A549 treated with AZD9567 at 1 μM for 4 hours (cell line): ENCODE results near the gene PTX4. TPM values are rescaled to one million over a fixed set of nuclear protein-coding genes. Genes with fewer than 3 reads are reported as not detected.

Experiments used
- total RNA-seq: library from RNA; stranded (reverse); fragments of 200-300 nt; extraction: Qiagen RNA extraction; gene quantifications from 5 replicates; pipeline ENCODE4 v1.2.3, GENCODE V29; 2022; ENCODE audit not compliant: insufficient read depth

PTX4 gene, protein sequence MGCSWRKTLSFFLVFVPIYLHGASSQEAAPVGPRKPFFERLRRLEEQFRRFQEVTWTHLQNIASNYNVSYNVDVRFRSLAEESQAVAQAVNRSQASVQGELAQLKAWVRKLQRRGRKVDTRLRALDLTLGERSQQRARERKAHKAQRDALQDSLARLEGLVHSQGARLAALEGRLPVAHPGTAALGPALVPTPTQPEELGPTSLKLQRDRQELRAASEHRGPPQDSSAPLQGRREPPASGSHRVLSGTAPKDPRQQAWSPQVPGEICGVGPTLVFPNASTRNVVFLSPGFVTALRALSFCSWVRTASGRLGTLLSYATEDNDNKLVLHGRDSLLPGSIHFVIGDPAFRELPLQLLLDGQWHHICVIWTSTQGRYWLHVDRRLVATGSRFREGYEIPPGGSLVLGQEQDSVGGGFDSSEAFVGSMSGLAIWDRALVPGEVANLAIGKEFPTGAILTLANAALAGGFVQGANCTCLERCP
- total RNA-seq, result not detected in 5 replicates

DNA sequence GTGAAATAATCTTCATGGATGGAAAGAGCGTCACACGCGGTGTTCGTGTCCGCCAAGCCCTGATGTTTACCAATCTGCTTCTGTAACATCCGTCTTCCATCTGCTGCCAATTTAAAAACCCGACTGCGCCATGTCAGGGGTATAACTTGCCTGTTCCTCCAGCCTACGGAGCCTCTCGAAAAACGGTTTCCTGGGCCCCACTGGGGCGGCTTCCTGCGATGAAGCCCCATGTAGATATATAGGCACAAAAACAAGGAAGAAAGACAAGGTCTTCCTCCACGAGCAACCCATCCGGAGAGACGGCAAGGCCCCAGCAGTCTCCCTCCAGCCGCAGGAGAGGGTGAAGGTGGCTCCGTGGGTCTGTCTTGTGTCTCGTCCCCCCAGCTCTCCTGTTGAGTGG is at the start of gene PTX4:
PTX4 (minus strand) TSS at position 326 of the 400 bp plus-strand sequence; CDS start at position 291, 35 bp downstream.

DNA sequence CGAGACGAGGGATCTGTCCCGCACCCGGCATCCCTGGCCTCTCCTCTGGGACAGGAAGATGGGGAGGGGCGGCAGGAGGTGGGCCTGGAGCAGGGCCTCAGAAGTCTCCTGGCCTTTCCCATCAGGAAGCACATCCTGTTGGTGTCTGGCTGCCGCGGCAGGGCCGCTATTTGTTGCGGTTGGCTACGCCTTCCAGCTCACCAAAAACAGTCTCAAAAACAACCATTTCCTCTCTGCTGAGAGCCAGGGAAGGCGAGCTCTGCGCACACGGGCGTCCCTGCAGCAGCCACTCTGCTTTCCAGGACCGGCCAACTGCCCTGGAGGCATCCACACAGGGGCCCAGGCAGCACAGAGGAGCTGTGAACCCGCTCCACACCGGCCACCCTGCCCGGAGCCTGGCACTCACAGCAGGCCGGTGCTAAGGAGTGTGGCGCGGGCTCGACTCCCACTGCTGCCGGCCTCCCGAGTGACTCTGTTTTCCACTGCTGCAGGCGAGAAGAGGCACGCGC is 44.8 kb upstream of the PTX4 start, which contains the start of gene TMEM204:
TMEM204 (plus strand) TSS at position 224 of the 509 bp plus-strand sequence. CDS start 610 bp downstream, outside the sequence.

DNA sequence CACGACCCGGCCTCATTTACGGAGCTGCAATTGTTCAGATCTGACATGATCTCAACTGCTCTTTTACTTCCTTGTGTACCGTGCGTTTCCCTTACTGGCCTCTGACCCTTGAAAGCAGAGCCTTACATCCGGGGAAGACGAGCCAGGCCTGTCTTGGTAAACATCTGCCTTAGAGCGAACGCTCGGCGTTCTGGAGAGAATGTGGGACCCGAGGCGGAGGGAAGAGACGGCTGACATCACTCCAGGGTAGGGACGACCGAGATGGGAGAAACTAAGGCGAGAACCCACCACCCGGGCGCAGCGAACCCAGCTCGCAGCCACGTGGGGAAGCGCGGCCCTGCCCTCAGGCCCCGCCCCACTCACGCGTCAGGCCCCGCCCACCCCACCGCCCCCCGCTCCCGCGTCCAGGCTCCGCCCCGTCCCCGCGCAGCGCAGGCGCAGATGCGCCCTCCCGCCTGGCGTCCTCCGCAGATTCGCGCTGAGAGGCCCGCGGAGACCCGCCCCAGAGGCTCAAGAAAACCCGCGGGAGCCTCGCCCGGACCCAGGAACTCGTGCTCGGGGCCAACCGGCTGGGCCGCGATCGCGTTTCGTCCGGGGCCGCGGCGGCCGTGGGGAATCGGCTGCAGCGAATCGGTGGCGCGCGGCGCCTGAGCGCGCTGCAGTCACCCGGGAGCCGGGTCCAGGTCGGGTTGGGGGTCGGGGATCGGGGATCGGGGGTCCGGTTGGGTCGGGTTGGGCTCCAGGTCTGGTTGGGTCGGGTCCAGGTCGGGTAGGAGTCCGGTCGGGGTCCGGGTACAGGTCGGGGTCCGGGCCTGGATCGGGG is 4.4 kb upstream of the PTX4 start, which contains the start of gene TELO2:
TELO2 (plus strand) TSS at position 438 of the 823 bp plus-strand sequence. CDS start 922 bp downstream, outside the sequence.

DNA sequence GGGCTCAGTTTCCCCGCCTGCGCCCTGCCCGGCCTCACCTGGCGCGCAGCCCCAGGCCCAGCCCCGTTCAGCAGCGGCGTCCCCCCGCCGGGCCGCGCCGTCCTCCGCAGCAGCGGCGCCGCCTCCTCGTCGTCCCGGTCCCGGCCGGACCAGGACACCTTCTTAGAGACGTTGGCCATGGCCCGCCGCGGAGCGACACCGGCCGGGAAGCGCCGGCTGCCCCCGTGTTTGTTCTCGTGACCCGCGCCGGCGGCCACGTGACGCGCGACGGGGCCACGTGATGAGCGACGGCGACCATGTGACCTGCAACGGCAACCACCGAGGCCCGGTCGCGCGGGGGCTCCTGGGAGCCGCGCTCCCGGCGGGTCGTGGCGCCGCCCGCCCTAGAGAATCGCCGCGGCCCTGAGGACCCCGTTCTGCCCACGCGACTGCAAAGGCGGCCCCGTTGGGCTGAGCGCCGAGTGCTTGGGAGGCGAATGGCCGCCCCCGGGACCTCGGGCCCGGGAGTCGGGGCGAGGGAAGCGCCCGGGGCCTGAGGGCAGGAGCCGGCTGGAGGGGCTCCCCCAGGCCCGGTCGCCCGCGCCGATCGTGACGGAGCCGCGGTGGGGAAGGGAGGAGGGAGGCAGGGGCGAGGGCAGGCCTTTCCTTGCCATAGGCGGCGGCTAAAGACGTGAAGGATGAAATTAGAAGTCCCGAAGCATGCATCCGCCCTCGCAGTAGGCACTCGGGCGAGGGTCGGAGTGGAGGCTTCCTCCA is 13.8 kb downstream of the PTX4 start, which contains the start of gene CLCN7:
CLCN7 (minus strand) TSS at position 233 of the 756 bp plus-strand sequence; CDS start at position 179, 54 bp downstream.

DNA sequence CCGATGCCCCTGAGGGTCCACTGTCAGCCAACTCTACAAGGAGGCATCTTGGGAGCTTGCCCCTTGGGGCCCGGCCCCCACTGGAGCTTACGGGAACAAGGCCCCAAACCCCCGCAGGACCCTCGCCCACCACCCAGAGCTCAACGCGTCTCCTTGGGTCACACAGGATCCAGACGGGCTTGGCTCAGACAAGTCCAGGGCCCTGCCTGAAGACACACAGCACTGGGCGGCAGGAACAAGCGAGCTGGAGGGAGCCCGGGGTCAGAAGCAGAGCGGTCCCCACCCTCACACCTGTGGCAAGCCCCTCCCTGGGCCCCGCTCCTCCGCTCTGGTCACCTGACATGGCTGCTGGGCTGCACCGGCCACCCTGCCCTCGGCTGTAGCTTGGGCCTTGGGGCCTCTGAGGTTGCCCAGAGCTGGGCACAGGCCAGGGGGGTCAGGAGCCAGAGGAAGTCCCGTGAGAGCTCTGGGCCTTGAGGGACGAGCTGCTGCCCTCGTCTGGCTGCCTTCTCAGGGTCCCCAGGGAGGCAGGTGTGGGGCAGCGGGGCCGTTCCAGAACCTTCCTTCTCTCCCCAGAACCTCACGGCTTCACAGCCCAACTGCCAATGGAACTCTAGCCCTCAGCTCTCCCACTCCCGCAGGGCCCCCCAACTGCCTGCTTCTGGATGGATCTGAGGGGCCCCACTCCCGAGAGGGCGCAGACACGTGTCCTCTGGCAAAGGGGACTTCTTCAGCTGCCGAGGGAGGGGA is 44.6 kb downstream of the PTX4 start, which contains the start of gene CCDC154:
CCDC154 (minus strand) TSS at position 577 of the 750 bp plus-strand sequence; CDS start at position 343, 234 bp downstream.

Other genes starting within 250 kb of the PTX4 start
- 0.07 to 0.13 TPM in 2 of 5 replicates, not detected in the others for gene TPSAB1, start 248.2 kb downstream of the PTX4 start, total RNA-seq
- gene TPSD1, start 232.9 kb downstream of the PTX4 start, total RNA-seq, result not detected in 5 replicates
- gene UBE2I, start 179.3 kb downstream of the PTX4 start, total RNA-seq, result 159 to 274 TPM (median 175 TPM) in 5 replicates
- gene BAIAP3, start 155.3 kb downstream of the PTX4 start, total RNA-seq, result 0.98 to 2.9 TPM (median 1.5 TPM) in 5 replicates
- gene TSR3, start 137.1 kb downstream of the PTX4 start, total RNA-seq, result 59.3 to 92.9 TPM (median 87.3 TPM) in 5 replicates
- gene GNPTG, start 137.0 kb downstream of the PTX4 start, total RNA-seq, result 35.0 to 37.5 TPM (median 36.2 TPM) in 5 replicates
- 21.2 to 32.6 TPM (median 27.6 TPM) in 5 replicates for gene UNKL, start 74.2 kb downstream of the PTX4 start, total RNA-seq
- 33.8 to 41.3 TPM (median 40.0 TPM) in 5 replicates for gene UQCC4, start 68.2 kb downstream of the PTX4 start, total RNA-seq
- gene PERCC1, start 57.9 kb downstream of the PTX4 start, total RNA-seq, result not detected in 5 replicates
- 0.34 to 0.41 TPM (median 0.38 TPM) in 4 of 5 replicates, not detected in the other for gene CCDC154, start 44.4 kb downstream of the PTX4 start, total RNA-seq
- 29.4 to 77.2 TPM (median 76.2 TPM) in 5 replicates for gene CLCN7, start 13.9 kb downstream of the PTX4 start, total RNA-seq
- 30.9 to 51.8 TPM (median 48.4 TPM) in 5 replicates for gene TELO2, start 4.4 kb upstream of the PTX4 start, total RNA-seq
- 0.05 to 0.07 TPM (median 0.06 TPM) in 4 of 5 replicates, not detected in the other for gene TMEM204, start 44.7 kb upstream of the PTX4 start, total RNA-seq
- 5.4 to 9.4 TPM (median 8.5 TPM) in 5 replicates for gene IFT140, start 123.1 kb upstream of the PTX4 start, total RNA-seq
- 10.3 to 19.6 TPM (median 16.7 TPM) in 5 replicates for gene CRAMP1, start 123.4 kb upstream of the PTX4 start, total RNA-seq
- 156 to 277 TPM (median 157 TPM) in 5 replicates for gene JPT2, start 189.3 kb upstream of the PTX4 start, total RNA-seq
- 46.1 to 71.8 TPM (median 63.2 TPM) in 5 replicates for gene MAPK8IP3, start 217.3 kb upstream of the PTX4 start, total RNA-seq